Activated naive CD4-positive, alpha-beta T cell treated with anti-CD3 and anti-CD28 coated beads, Interleukin-2, amount 10 ng/mL, durations not matched to agents 7 days and 5 days (primary cell): ENCODE measurements around the gene CRKL.
"Not testable (repeated sequence)": the region's sequence is repeated elsewhere in the genome, so short reads cannot be mapped to it uniquely, and the experiment has no call there.

Experiments used
- CTCF ChIA-PET: fragments of 350-600 bp; sonication (Branson Sonifier 250); formaldehyde crosslinking; loops from one replicate; lab custom pipeline; 2021; ENCODE audit warnings: antibody characterized with exemption; lab: Charles Lee
- DNase-seq: peaks from one replicate; pipeline ENCODE4 v3.0.0-alpha.2; 2020
- H3K27ac Mint-ChIP-seq: one replicate; pipeline ENCODE4 v1.8.0; 2021; ENCODE audit warnings: mild to moderate bottlenecking, moderate library complexity, mixed read lengths
- H3K27me3 Mint-ChIP-seq: one replicate; pipeline ENCODE4 v1.8.0; 2021; ENCODE audit warnings: mild to moderate bottlenecking, mixed read lengths
- H3K36me3 Mint-ChIP-seq: one replicate; pipeline ENCODE4 v1.8.0; 2021; ENCODE audit warnings: mixed read lengths
- H3K4me1 Mint-ChIP-seq: one replicate; pipeline ENCODE4 v1.8.0; 2021; ENCODE audit warnings: mixed read lengths
- H3K4me3 Mint-ChIP-seq: one replicate; pipeline ENCODE4 v1.8.0; 2021; ENCODE audit warnings: mild to moderate bottlenecking, moderate library complexity, mixed read lengths
- H3K9me3 Mint-ChIP-seq: one replicate; pipeline ENCODE4 v1.8.0; 2021; ENCODE audit warnings: mixed read lengths

CRKL gene

GRCh38 chr22:20887375-20887774 is 29.8 kb upstream of the CRKL start:
- peaks cover 44% of the 10 kb centered on the region for H3K36me3 Mint-ChIP-seq
- H3K4me1 Mint-ChIP-seq: no peaks in the 10 kb centered on the region
- no peak for DNase-seq
- no peak overlapping the region for H3K27ac Mint-ChIP-seq
- no peaks in the 10 kb centered on the region for H3K27me3 Mint-ChIP-seq
- no peaks in the 10 kb centered on the region for H3K9me3 Mint-ChIP-seq
- CTCF ChIA-PET: no interaction called here
- H3K4me3 Mint-ChIP-seq: no peak overlapping the region

GRCh38 chr22:20889025-20889704 is 28.0 kb upstream of the CRKL start:
- H3K36me3 Mint-ChIP-seq: peaks cover 38% of the 10 kb centered on the region
- CTCF ChIA-PET: interaction anchor here (1.1 kb wide), 1 partner anchor 214 kb away, joined by 3 read pairs; no protein-coding TSS in a partner anchor
- no peak overlapping the region for H3K4me3 Mint-ChIP-seq
- H3K4me1 Mint-ChIP-seq: no peaks in the 10 kb centered on the region
- H3K27ac Mint-ChIP-seq: no peak overlapping the region
- no peaks in the 10 kb centered on the region for H3K9me3 Mint-ChIP-seq
- DNase-seq: no peak
- H3K27me3 Mint-ChIP-seq: no peaks in the 10 kb centered on the region

GRCh38 chr22:20889904-20890540 is 27.2 kb upstream of the CRKL start:
- H3K4me1 Mint-ChIP-seq: no peaks in the 10 kb centered on the region
- DNase-seq: no peak
- peaks cover 33% of the 10 kb centered on the region for H3K36me3 Mint-ChIP-seq
- no peak overlapping the region for H3K4me3 Mint-ChIP-seq
- H3K27me3 Mint-ChIP-seq: no peaks in the 10 kb centered on the region
- CTCF ChIA-PET: no interaction called here
- H3K27ac Mint-ChIP-seq: no peak overlapping the region
- H3K9me3 Mint-ChIP-seq: no peaks in the 10 kb centered on the region

GRCh38 chr22:20890975-20891374 is 26.2 kb upstream of the CRKL start:
- no peaks in the 10 kb centered on the region for H3K9me3 Mint-ChIP-seq

GRCh38 chr22:20897737-20898136 is 19.5 kb upstream of the CRKL start:
- not testable (repeated sequence) for H3K36me3 Mint-ChIP-seq, DNase-seq, H3K9me3 Mint-ChIP-seq, H3K27ac Mint-ChIP-seq, H3K4me3 Mint-ChIP-seq, H3K27me3 Mint-ChIP-seq, H3K4me1 Mint-ChIP-seq
- CTCF ChIA-PET: interaction anchor here (1.0 kb wide), 1 partner anchor 12 kb away, joined by 3 read pairs; no protein-coding TSS in a partner anchor

More at GRCh38 chr22:20890975-20891374, 26.2 kb upstream of the CRKL start:
- peaks cover 25% of the 10 kb centered on the region for H3K36me3 Mint-ChIP-seq
- CTCF ChIA-PET: no interaction called here
- no peaks in the 10 kb centered on the region for H3K27me3 Mint-ChIP-seq
- H3K4me1 Mint-ChIP-seq: no peaks in the 10 kb centered on the region
- no peak overlapping the region for H3K4me3 Mint-ChIP-seq
- no peak overlapping the region for H3K27ac Mint-ChIP-seq
- DNase-seq: no peak

GRCh38 chr22:20899827-20900423 is 17.3 kb upstream of the CRKL start:
- no peak overlapping the region for H3K4me3 Mint-ChIP-seq
- H3K4me1 Mint-ChIP-seq: peaks cover 6% of the 10 kb centered on the region
- CTCF ChIA-PET: no interaction called here

GRCh38 chr22:20901093-20902033 is 15.8 kb upstream of the CRKL start:
- H3K27me3 Mint-ChIP-seq: peaks cover 25% of the 10 kb centered on the region
- H3K4me1 Mint-ChIP-seq, H3K36me3 Mint-ChIP-seq, DNase-seq, H3K27ac Mint-ChIP-seq, H3K4me3 Mint-ChIP-seq, CTCF ChIA-PET, H3K9me3 Mint-ChIP-seq: not testable (repeated sequence)

More at GRCh38 chr22:20899827-20900423, 17.3 kb upstream of the CRKL start:
- Mint-ChIP-seq H3K27ac (no peak overlapping the region), H3K9me3 (no peaks in the 10 kb centered on the region), H3K27me3 (peaks cover 17% of the 10 kb centered on the region), H3K36me3 (no peaks in the 10 kb centered on the region)
- no peak for DNase-seq

GRCh38 chr22:20903093-20903492 is 14.1 kb upstream of the CRKL start:
- Mint-ChIP-seq H3K27me3 (peaks cover 31% of the 10 kb centered on the region), H3K36me3 (no peaks in the 10 kb centered on the region), H3K27ac (no peak overlapping the region), H3K4me1 (peaks cover 6% of the 10 kb centered on the region), H3K9me3 (no peaks in the 10 kb centered on the region), H3K4me3 (no peak overlapping the region)
- no peak for DNase-seq
- CTCF ChIA-PET: no interaction called here

GRCh38 chr22:20904008-20904979 is 12.9 kb upstream of the CRKL start:
- Mint-ChIP-seq H3K4me3 (no peak overlapping the region), H3K27me3 (peaks cover 31% of the 10 kb centered on the region), H3K27ac (no peak overlapping the region), H3K4me1 (peaks cover 6% of the 10 kb centered on the region), H3K9me3 (no peaks in the 10 kb centered on the region), H3K36me3 (no peaks in the 10 kb centered on the region)
- CTCF ChIA-PET: no interaction called here
- no peak for DNase-seq

GRCh38 chr22:20904980-20905355 is 12.2 kb upstream of the CRKL start:
- H3K27ac Mint-ChIP-seq: no peak overlapping the region
- peaks cover 9% of the 10 kb centered on the region for H3K4me1 Mint-ChIP-seq
- peaks cover 31% of the 10 kb centered on the region for H3K27me3 Mint-ChIP-seq
- CTCF ChIA-PET: no interaction called here
- no peaks in the 10 kb centered on the region for H3K9me3 Mint-ChIP-seq
- H3K36me3 Mint-ChIP-seq: no peaks in the 10 kb centered on the region
- no peak for DNase-seq
- H3K4me3 Mint-ChIP-seq: no peak overlapping the region

- no peak overlapping the region for H3K4me3 Mint-ChIP-seq
- no peak for DNase-seq
- CTCF ChIA-PET: no interaction called here
- no peaks in the 10 kb centered on the region for H3K36me3 Mint-ChIP-seq
- peaks cover 31% of the 10 kb centered on the region for H3K27me3 Mint-ChIP-seq
- H3K9me3 Mint-ChIP-seq: no peaks in the 10 kb centered on the region
- H3K27ac Mint-ChIP-seq: no peak overlapping the region
- peaks cover 8% of the 10 kb centered on the region for H3K4me1 Mint-ChIP-seq
Observed at GRCh38 chr22:20905415-20906386, 11.5 kb upstream of the CRKL start.

- H3K27me3 Mint-ChIP-seq: peaks cover 31% of the 10 kb centered on the region
- no peak overlapping the region for H3K27ac Mint-ChIP-seq
- H3K9me3 Mint-ChIP-seq: no peaks in the 10 kb centered on the region
- H3K4me3 Mint-ChIP-seq: no peak overlapping the region
- CTCF ChIA-PET: no interaction called here
- H3K36me3 Mint-ChIP-seq: no peaks in the 10 kb centered on the region
- peaks cover 8% of the 10 kb centered on the region for H3K4me1 Mint-ChIP-seq
- DNase-seq: no peak
Observed at GRCh38 chr22:20906387-20906767, 10.8 kb upstream of the CRKL start.
